Neuronal stem cell (in vitro differentiated cells): Measurements from ENCODE around the gene NLRP6. TPM values are rescaled to one million over a fixed set of nuclear protein-coding genes. Genes with fewer than 3 reads are reported as not detected.

Experiments
- small RNA-seq: library from polyadenylated mRNA; stranded (forward); fragments of <200 nt; extraction: miRNeasy Mini kit (QIAGEN cat#:217004); gene quantifications from one replicate; pipeline ENCODE3, GENCODE V24; 2013; ENCODE audit not compliant: insufficient read depth

The NLRP6 gene

Small RNA genes lying within 50 kb of the gene (small RNA-seq; reads per million reads assigned to genes)
- not detected for gene AC136475.6
